Trophoblast cell (in vitro differentiated cells and primary cell): Measurements from ENCODE around the gene DNAJC11.

Experiments used
- DNase-seq, 2 donors: peaks; one replicate each; pipeline ENCODE4 v3.0.0-alpha.2; 2016
- H2AFZ ChIP-seq: 2 replicates; pipeline ENCODE4 v1.6.1; 2013; ENCODE audit warnings: low read length, moderate library complexity, mild to moderate bottlenecking; ENCODE audit not compliant: insufficient read depth, poor library complexity
- H2AK5ac ChIP-seq: 2 replicates; pipeline ENCODE4 v1.6.1; 2013; ENCODE audit warnings: mild to moderate bottlenecking, low read length
- H2BK120ac ChIP-seq: 2 replicates; pipeline ENCODE4 v1.6.1; 2013; ENCODE audit warnings: low read length, mild to moderate bottlenecking, moderate library complexity; ENCODE audit not compliant: insufficient read depth, poor library complexity
- H2BK12ac ChIP-seq: 2 replicates; pipeline ENCODE4 v1.6.1; 2013; ENCODE audit warnings: mild to moderate bottlenecking, low read length, moderate library complexity
- H2BK5ac ChIP-seq: 2 replicates; pipeline ENCODE4 v1.6.1; 2013; ENCODE audit warnings: low read length, low read depth, moderate library complexity, mild to moderate bottlenecking; ENCODE audit not compliant: poor library complexity
- H3K14ac ChIP-seq: 2 replicates; pipeline ENCODE4 v1.6.1; 2013; ENCODE audit warnings: mild to moderate bottlenecking, low read length
- H3K18ac ChIP-seq: 2 replicates; pipeline ENCODE4 v1.6.1; 2013; ENCODE audit warnings: mild to moderate bottlenecking, low read length
- H3K23ac ChIP-seq: 2 replicates; pipeline ENCODE4 v1.6.1; 2013; ENCODE audit warnings: low read length
- H3K27ac ChIP-seq: 2 replicates; pipeline ENCODE4 v1.5.1; 2013; ENCODE audit warnings: low read depth, mild to moderate bottlenecking, inconsistent platforms, low read length, moderate library complexity
- H3K27me3 ChIP-seq: 2 replicates; pipeline ENCODE4 v1.6.1; 2013; ENCODE audit warnings: inconsistent platforms, mild to moderate bottlenecking, low read length, moderate library complexity; ENCODE audit not compliant: insufficient read depth
- H3K36me3 ChIP-seq, 2 experiments: 1 replicate in 1 of 2; 2 replicates in 1 of 2; pipeline ENCODE4 v1.6.1; 2013; ENCODE audit warnings: low read length in 2 of 2, mild to moderate bottlenecking in 2 of 2, moderate library complexity in 1 of 2; ENCODE audit not compliant: insufficient read depth in 2 of 2, control insufficient read depth in 1 of 2
- H3K4ac ChIP-seq: 2 replicates; pipeline ENCODE4 v1.6.1; 2013; ENCODE audit warnings: low read depth, mild to moderate bottlenecking, low read length, moderate library complexity
- H3K4me1 ChIP-seq, 2 experiments: 1 replicate in 1 of 2; 2 replicates in 1 of 2; pipeline ENCODE4 v1.6.1; 2013; ENCODE audit warnings: low read length in 2 of 2, mild to moderate bottlenecking in 2 of 2, moderate library complexity in 1 of 2; ENCODE audit not compliant: insufficient read depth in 2 of 2, control insufficient read depth in 1 of 2
- H3K4me2 ChIP-seq: 2 replicates; pipeline ENCODE4 v1.6.1; 2013; ENCODE audit warnings: inconsistent platforms, mild to moderate bottlenecking, low read length, moderate library complexity
- H3K4me3 ChIP-seq: 2 replicates; pipeline ENCODE4 v1.5.1; 2013; ENCODE audit warnings: mild to moderate bottlenecking, low read depth, low read length, inconsistent platforms
- H3K79me1 ChIP-seq: one replicate; pipeline ENCODE4 v1.6.1; 2013; ENCODE audit warnings: low read length
- H3K79me2 ChIP-seq: 2 replicates; pipeline ENCODE4 v1.6.1; 2013; ENCODE audit warnings: low read length, mild to moderate bottlenecking; ENCODE audit not compliant: control insufficient read depth, insufficient read depth, poor library complexity
- H3K9ac ChIP-seq: 2 replicates; pipeline ENCODE4 v1.6.1; 2013; ENCODE audit warnings: mild to moderate bottlenecking, low read length
- H3K9me3 ChIP-seq: 2 replicates; pipeline ENCODE4 v1.6.1; 2013; ENCODE audit warnings: low read depth, mild to moderate bottlenecking, control low read depth, inconsistent platforms, low read length; ENCODE audit not compliant: insufficient read depth
- H4K12ac ChIP-seq: 2 replicates; pipeline ENCODE4 v1.6.1; 2013; ENCODE audit warnings: low read depth, mild to moderate bottlenecking, low read length, moderate library complexity
- H4K8ac ChIP-seq: 2 replicates; pipeline ENCODE4 v1.6.1; 2013; ENCODE audit warnings: low read depth, mild to moderate bottlenecking, low read length, moderate library complexity
- H4K91ac ChIP-seq: one replicate; pipeline ENCODE4 v1.6.1; 2013; ENCODE audit warnings: low read depth, mild to moderate bottlenecking, low read length, moderate library complexity
- WGBS: extraction: QIAGEN DNeasy Blood & Tissue Kit; methylation state at CpG from one replicate; pipeline ENCODE4 v1.1.7; 2013; ENCODE audit warnings: missing lambda C conversion rate; ENCODE audit not compliant: insufficient read length, insufficient coverage; ENCODE audit errors: extremely low coverage; 5-methylcytosine and 5-hydroxymethylcytosine counted together

DNAJC11 gene

DNA sequence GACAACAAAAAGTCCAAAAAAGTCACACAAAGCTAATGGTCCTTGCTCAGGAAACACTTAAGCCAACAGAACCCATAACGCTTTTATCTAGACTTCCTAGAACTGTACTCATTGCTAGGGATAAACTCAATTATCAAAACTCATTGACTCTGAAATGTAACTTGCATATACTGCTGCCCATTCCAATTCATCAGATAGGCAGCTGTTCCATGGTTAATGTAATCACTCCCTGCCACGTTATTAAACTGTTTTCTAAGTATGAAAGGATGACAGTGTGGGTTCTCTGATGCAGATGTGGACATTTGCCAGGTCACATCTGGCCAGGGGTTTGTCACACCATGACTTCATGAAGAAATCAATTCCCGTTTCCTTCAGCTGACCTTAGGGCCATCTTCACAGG lies 30.3 kb upstream of the DNAJC11 start:
- Histone ChIP-seq H3K4me2 (no peak overlapping the region), H3K36me3 (no peaks in the 10 kb centered on the region), H2AK5ac (no peak overlapping the region), H3K9ac (no peak overlapping the region), H2AFZ (no peak overlapping the region), H3K79me1 (no peaks in the 10 kb centered on the region), H2BK12ac (no peak overlapping the region), H3K27ac (no peak overlapping the region), H4K91ac (no peak overlapping the region), H2BK120ac (no peak overlapping the region), H3K79me2 (no peaks in the 10 kb centered on the region), H3K4me1 (peaks cover 0 to 2% of the 10 kb centered on the region in 2 experiments), H4K12ac (no peak overlapping the region), H3K4ac (no peak overlapping the region), H3K27me3 (no peaks in the 10 kb centered on the region), H4K8ac (no peak overlapping the region), H3K14ac (no peak overlapping the region), H3K4me3 (no peak overlapping the region), H3K9me3 (no peaks in the 10 kb centered on the region), H3K23ac (no peak overlapping the region), H3K18ac (no peak overlapping the region), H2BK5ac (no peak overlapping the region)
- no peak for DNase-seq
- WGBS, result no CpG with 5 or more reads among the region's 3 CpGs

- no peak overlapping the region for H3K9ac ChIP-seq
- H2BK120ac ChIP-seq, result no peak overlapping the region
- H3K79me2 ChIP-seq, result no peaks in the 10 kb centered on the region
- no peak overlapping the region for H4K8ac ChIP-seq
- H2AK5ac ChIP-seq, result no peak overlapping the region
- no peak overlapping the region for H2BK5ac ChIP-seq
- H3K18ac ChIP-seq, result no peak overlapping the region
- H4K12ac ChIP-seq, result no peak overlapping the region
- no peak overlapping the region for H3K4me3 ChIP-seq
- DNase-seq, result no peak
- no peak overlapping the region for H4K91ac ChIP-seq
- H3K4ac ChIP-seq, result no peak overlapping the region
- peaks cover 0 to 2% of the 10 kb centered on the region in 2 experiments for H3K4me1 ChIP-seq
- no peaks in the 10 kb centered on the region for H3K27me3 ChIP-seq
- H3K79me1 ChIP-seq, result no peaks in the 10 kb centered on the region
- H3K36me3 ChIP-seq, result no peaks in the 10 kb centered on the region
- no peak overlapping the region for H2BK12ac ChIP-seq
- H3K27ac ChIP-seq, result no peak overlapping the region
- no peaks in the 10 kb centered on the region for H3K9me3 ChIP-seq
- no peak overlapping the region for H3K23ac ChIP-seq
- no CpG with 5 or more reads among the region's 6 CpGs for WGBS
- no peak overlapping the region for H2AFZ ChIP-seq
- H3K4me2 ChIP-seq, result no peak overlapping the region
- H3K14ac ChIP-seq, result no peak overlapping the region
Measured at GRCh38 chr1:6730880-6731279, 29.3 kb upstream of the DNAJC11 start.

DNA sequence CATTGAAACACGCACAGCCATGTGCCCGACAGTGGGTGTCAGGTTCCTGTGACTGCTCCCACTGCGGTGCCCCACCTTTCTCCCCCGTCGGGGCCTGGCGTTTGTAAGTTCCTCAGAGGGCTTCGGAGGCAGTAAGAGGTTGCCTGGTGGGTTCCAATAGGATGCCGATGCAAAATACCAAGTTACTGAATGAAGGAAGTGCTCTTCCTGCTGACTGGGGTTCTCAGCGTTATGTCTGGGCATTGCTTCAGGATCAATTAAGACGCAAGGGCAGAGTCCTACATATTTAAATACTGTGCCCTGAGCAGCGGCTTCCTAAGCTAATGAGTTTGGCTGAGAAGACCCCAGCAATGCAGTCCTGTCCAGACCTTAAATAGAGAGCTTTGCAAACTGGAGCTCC lies 28.9 kb upstream of the DNAJC11 start:
- Histone ChIP-seq H2BK12ac (no peak overlapping the region), H3K18ac (no peak overlapping the region), H3K4ac (no peak overlapping the region), H4K12ac (no peak overlapping the region), H3K4me2 (no peak overlapping the region), H3K27me3 (no peaks in the 10 kb centered on the region), H3K4me3 (no peak overlapping the region), H3K79me1 (no peaks in the 10 kb centered on the region), H3K4me1 (no peaks in the 10 kb centered on the region), H2BK120ac (no peak overlapping the region), H3K9ac (no peak overlapping the region), H3K23ac (no peak overlapping the region), H3K9me3 (no peaks in the 10 kb centered on the region), H3K36me3 (no peaks in the 10 kb centered on the region), H2AFZ (no peak overlapping the region), H2AK5ac (no peak overlapping the region), H4K8ac (no peak overlapping the region), H2BK5ac (no peak overlapping the region), H3K79me2 (no peaks in the 10 kb centered on the region), H3K14ac (no peak overlapping the region), H4K91ac (no peak overlapping the region), H3K27ac (no peak overlapping the region)
- no CpG with 5 or more reads among the region's 11 CpGs for WGBS
- no peak for DNase-seq

DNA sequence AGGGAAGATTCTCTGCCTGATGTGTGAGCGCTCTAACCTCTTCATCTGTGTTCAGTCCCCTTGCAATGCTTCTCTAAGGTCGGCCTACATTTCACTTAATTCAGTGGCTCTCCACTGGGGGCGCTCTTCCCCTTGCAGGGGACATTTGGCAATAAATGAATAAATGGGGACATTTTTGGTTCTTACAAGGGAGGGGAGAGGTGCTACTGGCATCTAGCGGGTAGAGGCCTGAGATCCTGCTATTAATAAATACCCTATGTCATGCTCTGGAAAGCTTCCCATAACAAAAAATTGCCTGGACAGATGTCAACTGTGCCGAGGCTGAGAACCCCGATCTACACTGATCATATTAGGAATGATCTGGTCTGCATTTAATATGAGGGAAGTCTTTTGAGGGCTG lies 25.9 kb upstream of the DNAJC11 start:
- Histone ChIP-seq H4K8ac (no peak overlapping the region), H3K18ac (no peak overlapping the region), H3K4me2 (no peak overlapping the region)

More for the DNA sequence above, 25.9 kb upstream of the DNAJC11 start:
- Histone ChIP-seq H2AFZ (no peak overlapping the region), H4K12ac (no peak overlapping the region), H3K23ac (no peak overlapping the region), H2BK120ac (no peak overlapping the region), H3K4me1 (peaks cover 8% of the 10 kb centered on the region in 2 experiments), H2AK5ac (no peak overlapping the region), H4K91ac (no peak overlapping the region), H3K27ac (no peak overlapping the region), H3K14ac (no peak overlapping the region), H3K79me1 (no peaks in the 10 kb centered on the region), H3K9me3 (no peaks in the 10 kb centered on the region), H3K4ac (no peak overlapping the region), H3K79me2 (no peaks in the 10 kb centered on the region), H3K27me3 (no peaks in the 10 kb centered on the region), H3K4me3 (no peak overlapping the region), H3K36me3 (no peaks in the 10 kb centered on the region), H2BK5ac (no peak overlapping the region), H2BK12ac (no peak overlapping the region), H3K9ac (no peak overlapping the region)
- WGBS, result no CpG with 5 or more reads among the region's 6 CpGs
- DNase-seq, result peak; percentile 52 to 87
